Thoracic aorta (tissue), 2 donors: ENCODE data around the gene NID1. TPM values are rescaled to one million over a fixed set of nuclear protein-coding genes. Genes with fewer than 3 reads are reported as not detected.
"Not testable (repeated sequence)": the region's sequence is repeated elsewhere in the genome, so short reads cannot be mapped to it uniquely, and the experiment has no call there.

Experiments used
- ATAC-seq: fragments of 150-250 bp; one replicate; pipeline ENCODE4 v1.8.0; 2017; ENCODE audit warnings: low read depth; ENCODE audit not compliant: insufficient number of reproducible peaks, low FRiP score
- DNase-seq: peaks from one replicate; pipeline ENCODE4 v3.0.0-alpha.2; 2020; ENCODE audit warnings: low spot score
- H3K27ac ChIP-seq, 2 donors: fragments of 200-600 bp; sonication (generic); 1 replicate in 1 of 2; 2 replicates in 1 of 2; pipeline ENCODE4 v1.5.1; 2016; ENCODE audit warnings: mild to moderate bottlenecking in 2 of 2, moderate library complexity in 2 of 2
- H3K27me3 ChIP-seq: fragments of 200-600 bp; sonication (generic); replicated peaks from 2 replicates; pipeline ENCODE4 v1.6.0; 2016; ENCODE audit warnings: mild to moderate bottlenecking; ENCODE audit not compliant: insufficient read depth
- H3K36me3 ChIP-seq: fragments of 200-600 bp; sonication (generic); one replicate; pipeline ENCODE4 v1.5.1; 2016
- H3K4me1 ChIP-seq, 2 donors: fragments of 200-600 bp; sonication (generic); 1 replicate in 1 of 2; 2 replicates in 1 of 2; pipeline versions ENCODE4 v1.5.1 to v1.6.0; 2016; ENCODE audit warnings: low read depth in 2 of 2, mild to moderate bottlenecking in 1 of 2; ENCODE audit not compliant: control insufficient read depth in 1 of 2
- H3K4me3 ChIP-seq: fragments of 200-600 bp; sonication (generic); 2 replicates; pipeline ENCODE4 v1.5.1; 2016; ENCODE audit warnings: mild to moderate bottlenecking
- H3K9me3 ChIP-seq: fragments of 200-600 bp; sonication (generic); 2 replicates; pipeline ENCODE4 v1.5.1; 2016
- total RNA-seq, 2 donors: library from RNA; depleted of rRNA; stranded (reverse); fragments of >200 nt; gene quantifications; one replicate each; pipeline versions ENCODE4 v1.1.0 to v1.2.3, GENCODE V29; 2016
- TF ChIP-seq, protein P1 (sequence below): fragments of 200-600 bp; sonication (generic); IDR thresholded peaks from one replicate; pipeline ENCODE4 v1.5.1; 2019; ENCODE audit warnings: antibody characterized with exemption

Gene NID1
- total RNA-seq, 2 donors from 2014 or later = 82.4 to 95.5 TPM

GRCh38 chr1:236009191-236009590, 55.7 kb downstream of the NID1 start:
- H3K27me3 ChIP-seq = no peaks in the 10 kb centered on the region
- H3K4me3 ChIP-seq = no peak overlapping the region
- H3K9me3 ChIP-seq = no peaks in the 10 kb centered on the region
- ATAC-seq (no peak), DNase-seq (no peak)
- no peak overlapping the region for H3K27ac ChIP-seq
- peaks cover 6% of the 10 kb centered on the region for H3K36me3 ChIP-seq
- TF ChIP-seq, protein P1, sequence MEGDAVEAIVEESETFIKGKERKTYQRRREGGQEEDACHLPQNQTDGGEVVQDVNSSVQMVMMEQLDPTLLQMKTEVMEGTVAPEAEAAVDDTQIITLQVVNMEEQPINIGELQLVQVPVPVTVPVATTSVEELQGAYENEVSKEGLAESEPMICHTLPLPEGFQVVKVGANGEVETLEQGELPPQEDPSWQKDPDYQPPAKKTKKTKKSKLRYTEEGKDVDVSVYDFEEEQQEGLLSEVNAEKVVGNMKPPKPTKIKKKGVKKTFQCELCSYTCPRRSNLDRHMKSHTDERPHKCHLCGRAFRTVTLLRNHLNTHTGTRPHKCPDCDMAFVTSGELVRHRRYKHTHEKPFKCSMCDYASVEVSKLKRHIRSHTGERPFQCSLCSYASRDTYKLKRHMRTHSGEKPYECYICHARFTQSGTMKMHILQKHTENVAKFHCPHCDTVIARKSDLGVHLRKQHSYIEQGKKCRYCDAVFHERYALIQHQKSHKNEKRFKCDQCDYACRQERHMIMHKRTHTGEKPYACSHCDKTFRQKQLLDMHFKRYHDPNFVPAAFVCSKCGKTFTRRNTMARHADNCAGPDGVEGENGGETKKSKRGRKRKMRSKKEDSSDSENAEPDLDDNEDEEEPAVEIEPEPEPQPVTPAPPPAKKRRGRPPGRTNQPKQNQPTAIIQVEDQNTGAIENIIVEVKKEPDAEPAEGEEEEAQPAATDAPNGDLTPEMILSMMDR = no peak
- no peaks in the 10 kb centered on the region for H3K4me1 ChIP-seq

- Histone ChIP-seq H3K4me3 (no peak overlapping the region), H3K9me3 (no peaks in the 10 kb centered on the region), H3K27ac (no peak overlapping the region), H3K36me3 (peaks cover 6% of the 10 kb centered on the region), H3K4me1 (no peaks in the 10 kb centered on the region), H3K27me3 (no peaks in the 10 kb centered on the region)
- ATAC-seq = no peak
- TF ChIP-seq, protein P1 = no peak
- DNase-seq = no peak
Measured at GRCh38 chr1:236007781-236008180, 57.1 kb downstream of the NID1 start.

- DNase-seq, H3K27me3 ChIP-seq, H3K27ac ChIP-seq, H3K9me3 ChIP-seq, ATAC-seq, H3K4me3 ChIP-seq, H3K36me3 ChIP-seq, H3K4me1 ChIP-seq: not testable (repeated sequence)
Measured at GRCh38 chr1:236003058-236003457, 61.8 kb downstream of the NID1 start.

GRCh38 chr1:236002572-236002971, 62.3 kb downstream of the NID1 start:
- DNase-seq (no peak), ATAC-seq (no peak)
- Histone ChIP-seq H3K36me3 (no peaks in the 10 kb centered on the region), H3K4me3 (no peak overlapping the region), H3K27ac (no peak overlapping the region), H3K4me1 (no peaks in the 10 kb centered on the region), H3K27me3 (no peaks in the 10 kb centered on the region), H3K9me3 (no peaks in the 10 kb centered on the region)
- TF ChIP-seq, protein P1 = no peak

DNA sequence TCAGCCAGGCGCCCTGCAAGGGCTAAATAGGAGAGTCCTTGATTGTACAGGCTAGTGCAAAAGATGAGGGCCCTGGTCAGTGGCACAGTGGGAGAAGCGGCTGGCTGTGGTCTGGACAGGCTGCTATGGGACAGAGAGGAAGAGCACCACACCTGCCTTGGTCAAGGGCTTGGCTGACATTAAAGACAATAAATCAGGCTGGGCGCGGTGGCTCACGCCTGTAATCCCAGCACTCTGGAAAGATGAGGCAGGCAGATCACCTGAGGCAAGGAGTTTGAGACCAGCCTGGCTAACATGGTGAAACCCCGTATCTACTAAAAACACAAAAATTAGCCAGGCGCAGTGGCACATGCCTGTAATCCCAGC, 62.9 kb downstream of the NID1 start:
- H3K27me3 ChIP-seq = no peaks in the 10 kb centered on the region
- H3K4me1 ChIP-seq = no peaks in the 10 kb centered on the region
- H3K4me3 ChIP-seq = no peak overlapping the region
- no peaks in the 10 kb centered on the region for H3K36me3 ChIP-seq
- ATAC-seq (no peak), DNase-seq (no peak)
- TF ChIP-seq, protein P1 = no peak
- H3K27ac ChIP-seq = no peak overlapping the region
- no peaks in the 10 kb centered on the region for H3K9me3 ChIP-seq

- H3K9me3 ChIP-seq = no peaks in the 10 kb centered on the region
- no peak overlapping the region for H3K4me3 ChIP-seq
- TF ChIP-seq, protein P1 = no peak
- ATAC-seq (no peak), DNase-seq (no peak)
- no peaks in the 10 kb centered on the region for H3K27me3 ChIP-seq
- no peak overlapping the region for H3K27ac ChIP-seq
- H3K4me1 ChIP-seq = no peaks in the 10 kb centered on the region
- no peaks in the 10 kb centered on the region for H3K36me3 ChIP-seq
Measured at GRCh38 chr1:236000781-236001180, 64.1 kb downstream of the NID1 start.
